ENCODE data around the gene IGFALS. TPM values are rescaled to one million over a fixed set of nuclear protein-coding genes. Genes with fewer than 3 reads are reported as not detected.

Gene IGFALS
- polyA plus RNA-seq, 1 donor from 2014 or later = 1.2 TPM

DNA sequence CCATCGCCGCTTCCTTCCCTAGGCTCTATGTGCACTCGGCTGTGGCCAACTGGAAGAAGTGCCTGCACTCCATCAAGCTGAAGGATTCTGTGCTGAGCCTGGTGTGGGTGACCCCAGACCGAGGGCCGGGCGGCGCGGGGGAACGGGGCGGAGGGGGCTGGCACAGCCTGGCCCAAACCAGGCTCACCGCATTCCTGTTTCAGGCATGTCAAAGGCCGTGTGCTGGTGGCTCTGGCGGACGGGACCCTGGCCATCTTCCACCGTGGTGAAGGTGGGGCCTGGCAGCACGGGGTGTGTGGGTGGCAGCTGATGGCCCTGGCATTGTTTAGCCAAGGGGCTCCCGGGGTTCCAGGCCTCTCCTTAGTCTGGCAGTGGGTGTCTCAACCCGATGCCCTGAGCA, 26.8 kb downstream of the IGFALS start:
- TF ChIP-seq RAD21 (conservative IDR thresholded peaks at IDR 0.05) (no peak), POLR2AphosphoS5 (IDR thresholded peaks at IDR 0.05) (no peak), REST (IDR thresholded peaks at IDR 0.05; ENCODE audit: borderline replicate concordance) (no peak), EZH2 (IDR thresholded peaks at IDR 0.05; ENCODE audit: borderline replicate concordance, insufficient read depth, low read length, poor library complexity, severe bottlenecking) (no peak), MXI1 (conservative IDR thresholded peaks at IDR 0.05; ENCODE audit: poor library complexity, severe bottlenecking) (no peak), EP300 (conservative IDR thresholded peaks at IDR 0.05; ENCODE audit: poor library complexity, severe bottlenecking) (no peak)
- Histone ChIP-seq H3K9me3 (ENCODE audit: low read length) (no peaks in the 10 kb centered on the region), H3K4me3 (ENCODE audit: low read length) (no peak overlapping the region), H2AFZ (ENCODE audit: low read depth, low read length) (no peak overlapping the region), H3K27me3 (ENCODE audit: insufficient read depth, low read depth, low read length) (no peaks in the 10 kb centered on the region), H3K4me2 (ENCODE audit: low read length) (no peak overlapping the region), H3K9me2 (ENCODE audit: insufficient read depth, low read length) (no peaks in the 10 kb centered on the region), H4K20me1 (ENCODE audit: insufficient read depth) (no peaks in the 10 kb centered on the region), H3K79me2 (replicated peaks; ENCODE audit: insufficient read depth, low read length) (no peaks in the 10 kb centered on the region), H3K9ac (ENCODE audit: low read length) (no peak overlapping the region), H3F3A (ENCODE audit: insufficient read depth, low read length, poor library complexity, severe bottlenecking) (no peaks in the 10 kb centered on the region), H3K27ac (ENCODE audit: low read length) (no peak overlapping the region), H3K36me3 (ENCODE audit: insufficient read depth, low read length) (no peaks in the 10 kb centered on the region)

GRCh38 chr16:1766231-1766630, 27.3 kb downstream of the IGFALS start:
- TF ChIP-seq REST (IDR thresholded peaks at IDR 0.05; ENCODE audit: borderline replicate concordance) (no peak), TAF1 (IDR thresholded peaks at IDR 0.05; ENCODE audit: low read depth) (no peak), EZH2 (IDR thresholded peaks at IDR 0.05; ENCODE audit: borderline replicate concordance, insufficient read depth, low read length, poor library complexity, severe bottlenecking) (no peak), SMC3 (conservative IDR thresholded peaks at IDR 0.05; ENCODE audit: poor library complexity) (no peak), MXI1 (conservative IDR thresholded peaks at IDR 0.05; ENCODE audit: poor library complexity, severe bottlenecking) (no peak), RAD21 (conservative IDR thresholded peaks at IDR 0.05) (no peak), EP300 (conservative IDR thresholded peaks at IDR 0.05; ENCODE audit: poor library complexity, severe bottlenecking) (no peak), POLR2AphosphoS5 (IDR thresholded peaks at IDR 0.05) (no peak)
- TF ChIP-seq, protein P1, sequence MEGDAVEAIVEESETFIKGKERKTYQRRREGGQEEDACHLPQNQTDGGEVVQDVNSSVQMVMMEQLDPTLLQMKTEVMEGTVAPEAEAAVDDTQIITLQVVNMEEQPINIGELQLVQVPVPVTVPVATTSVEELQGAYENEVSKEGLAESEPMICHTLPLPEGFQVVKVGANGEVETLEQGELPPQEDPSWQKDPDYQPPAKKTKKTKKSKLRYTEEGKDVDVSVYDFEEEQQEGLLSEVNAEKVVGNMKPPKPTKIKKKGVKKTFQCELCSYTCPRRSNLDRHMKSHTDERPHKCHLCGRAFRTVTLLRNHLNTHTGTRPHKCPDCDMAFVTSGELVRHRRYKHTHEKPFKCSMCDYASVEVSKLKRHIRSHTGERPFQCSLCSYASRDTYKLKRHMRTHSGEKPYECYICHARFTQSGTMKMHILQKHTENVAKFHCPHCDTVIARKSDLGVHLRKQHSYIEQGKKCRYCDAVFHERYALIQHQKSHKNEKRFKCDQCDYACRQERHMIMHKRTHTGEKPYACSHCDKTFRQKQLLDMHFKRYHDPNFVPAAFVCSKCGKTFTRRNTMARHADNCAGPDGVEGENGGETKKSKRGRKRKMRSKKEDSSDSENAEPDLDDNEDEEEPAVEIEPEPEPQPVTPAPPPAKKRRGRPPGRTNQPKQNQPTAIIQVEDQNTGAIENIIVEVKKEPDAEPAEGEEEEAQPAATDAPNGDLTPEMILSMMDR (IDR thresholded peaks at IDR 0.05; ENCODE audit: poor library complexity, severe bottlenecking) = no peak
- no peaks in the 10 kb centered on the region for H3K27me3 ChIP-seq (ENCODE audit: insufficient read depth, low read depth, low read length)
- no peak overlapping the region for H3K4me3 ChIP-seq (ENCODE audit: low read length)
- no peak overlapping the region for H3K4me2 ChIP-seq (ENCODE audit: low read length)
- no peaks in the 10 kb centered on the region for H3K36me3 ChIP-seq (ENCODE audit: insufficient read depth, low read length)
- H4K20me1 ChIP-seq (ENCODE audit: insufficient read depth) = no peaks in the 10 kb centered on the region
- H3K9ac ChIP-seq (ENCODE audit: low read length) = no peak overlapping the region
- no peaks in the 10 kb centered on the region for H3K9me2 ChIP-seq (ENCODE audit: insufficient read depth, low read length)
- H3K79me2 ChIP-seq (replicated peaks; ENCODE audit: insufficient read depth, low read length) = no peaks in the 10 kb centered on the region
- no peaks in the 10 kb centered on the region for H3K9me3 ChIP-seq (ENCODE audit: low read length)
- no peaks in the 10 kb centered on the region for H3F3A ChIP-seq (ENCODE audit: insufficient read depth, low read length, poor library complexity, severe bottlenecking)
- H3K27ac ChIP-seq (ENCODE audit: low read length) = no peak overlapping the region
- H2AFZ ChIP-seq (ENCODE audit: low read depth, low read length) = no peak overlapping the region

All from neural cell (in vitro differentiated cells).